Right lobe of liver (tissue), 4 donors: ENCODE data around the gene SERINC5.

ENCODE experiments used
- POLR2A ChIP-seq: fragments of 450-650 bp; IDR thresholded peaks from one replicate; pipeline ENCODE4 v1.6.1; 2017; ENCODE audit warnings: antibody characterized with exemption, mild to moderate bottlenecking
- TF ChIP-seq, protein P1 (sequence below), 4 donors: fragments of 200-600 bp in 3 of 4; fragments of 450-650 bp in 1 of 4; IDR thresholded peaks; one replicate each; pipeline versions ENCODE4 v1.5.1 to v1.8.0; 2016 to 2022; ENCODE audit warnings: antibody characterized with exemption in 4 of 4, mild to moderate bottlenecking in 2 of 4
- donor health status: DM: no; HTN: no; CAD: no.
- donor health status: DM: no; HTN: no; CAD: no.
- donor health status: DM: no; HTN: yes; CAD: no.

DNA sequence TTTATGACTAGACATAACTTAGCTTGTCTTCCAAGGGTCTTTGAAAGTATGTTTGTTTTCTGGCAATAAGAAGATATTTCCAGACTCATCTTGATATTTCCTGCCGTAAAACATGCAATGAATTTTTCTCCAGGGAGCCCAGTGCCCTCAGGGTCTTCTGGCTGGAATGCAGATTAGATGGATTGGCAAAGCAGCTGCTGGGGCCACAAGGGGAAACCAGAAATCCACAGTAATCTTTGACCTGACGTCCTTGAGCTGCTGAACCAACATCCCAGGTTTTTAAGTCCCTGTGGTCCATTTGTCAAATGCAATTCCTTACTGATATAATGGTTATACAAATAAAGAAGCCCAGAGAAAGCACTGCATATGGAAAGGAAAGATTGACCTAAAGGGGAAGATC is 127.7 kb downstream of the SERINC5 start:
- TF ChIP-seq, protein P1, sequence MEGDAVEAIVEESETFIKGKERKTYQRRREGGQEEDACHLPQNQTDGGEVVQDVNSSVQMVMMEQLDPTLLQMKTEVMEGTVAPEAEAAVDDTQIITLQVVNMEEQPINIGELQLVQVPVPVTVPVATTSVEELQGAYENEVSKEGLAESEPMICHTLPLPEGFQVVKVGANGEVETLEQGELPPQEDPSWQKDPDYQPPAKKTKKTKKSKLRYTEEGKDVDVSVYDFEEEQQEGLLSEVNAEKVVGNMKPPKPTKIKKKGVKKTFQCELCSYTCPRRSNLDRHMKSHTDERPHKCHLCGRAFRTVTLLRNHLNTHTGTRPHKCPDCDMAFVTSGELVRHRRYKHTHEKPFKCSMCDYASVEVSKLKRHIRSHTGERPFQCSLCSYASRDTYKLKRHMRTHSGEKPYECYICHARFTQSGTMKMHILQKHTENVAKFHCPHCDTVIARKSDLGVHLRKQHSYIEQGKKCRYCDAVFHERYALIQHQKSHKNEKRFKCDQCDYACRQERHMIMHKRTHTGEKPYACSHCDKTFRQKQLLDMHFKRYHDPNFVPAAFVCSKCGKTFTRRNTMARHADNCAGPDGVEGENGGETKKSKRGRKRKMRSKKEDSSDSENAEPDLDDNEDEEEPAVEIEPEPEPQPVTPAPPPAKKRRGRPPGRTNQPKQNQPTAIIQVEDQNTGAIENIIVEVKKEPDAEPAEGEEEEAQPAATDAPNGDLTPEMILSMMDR (IDR thresholded peaks at IDR 0.05) = no peak
- no peak for TF ChIP-seq POLR2A
